Measurements from ENCODE around the gene H2AZ2. TPM values are rescaled to one million over a fixed set of nuclear protein-coding genes. Genes with fewer than 3 reads are reported as not detected.
"Not testable (repeated sequence)": the region's sequence is repeated elsewhere in the genome, so short reads cannot be mapped to it uniquely, and the experiment has no call there.

Gene H2AZ2
- total and polyA plus RNA-seq, 3 experiments from 2014 or later, result 243 to 273 (median 244) TPM

GRCh38 chr7:44849259-44849884 is 1.5 kb upstream of the H2AZ2 start:
- Histone ChIP-seq H3K36me3 (ENCODE audit: insufficient read depth, low read length) (no peaks in the 10 kb centered on the region), H3K27me3 (ENCODE audit: insufficient read depth, low read length, poor library complexity, severe bottlenecking) (no peaks in the 10 kb centered on the region), H3K27ac (ENCODE audit: low read depth, low read length) (peak overlapping the region; percentile 97), H3K4me3 (ENCODE audit: low read length) (no peak overlapping the region), H3K9me3 (ENCODE audit: low read length) (no peaks in the 10 kb centered on the region), H3K4me1 (ENCODE audit: insufficient read depth, low read length) (peaks cover 26% of the 10 kb centered on the region)
- H3K27me3 Mint-ChIP-seq, result peaks cover 0 to 11% of the 10 kb centered on the region in 2 donors
- ChIA-PET POLR2A (interaction anchor here (0.7 to 4.7 kb wide), 7 partner anchors 7 to 359 kb away, joined by 3 to 40 read pairs (median 7); partner anchors contain the start of genes NUDCD3, PURB, TBRG4 and TMED4), CTCF (interaction anchor here (0.8 to 5.1 kb wide), 7 partner anchors 8 to 287 kb away, joined by 3 to 28 read pairs (median 3); partner anchors contain the start of gene TMED4)
- peak overlapping the region; percentile 89 to 97 (median 94) for H3K4me3 Mint-ChIP-seq
- no peak for DNase-seq
- peaks cover 0 to 2% (median 0%) of the 10 kb centered on the region in 5 donors for H3K9me3 Mint-ChIP-seq
- H3K36me3 Mint-ChIP-seq, result peaks cover 0 to 16% (median 0%) of the 10 kb centered on the region in 3 donors
- H3K4me1 Mint-ChIP-seq, result peaks cover 25 to 29% (median 27%) of the 10 kb centered on the region in 3 donors
- peak overlapping the region in 7 of 8 donors; percentile 55 to 99 (median 97) for H3K27ac Mint-ChIP-seq

- POLR2A ChIA-PET, result interaction anchor here (0.6 to 4.7 kb wide), 17 partner anchors 34 to 647 kb away, joined by 3 to 40 read pairs (median 5); partner anchors contain the start of genes CCM2, DDX56, NUDCD3 and OGDH
- Mint-ChIP-seq H3K9me3 (peaks cover 0 to 2% (median 0%) of the 10 kb centered on the region in 5 donors), H3K36me3 (peaks cover 0 to 29% (median 2%) of the 10 kb centered on the region in 3 donors), H3K4me1 (peaks cover 35 to 38% (median 37%) of the 10 kb centered on the region in 3 donors), H3K27me3 (peaks cover 0 to 11% of the 10 kb centered on the region in 2 donors), H3K4me3 (peak overlapping the region; percentile 89 to 97 (median 96)), H3K27ac (peak overlapping the region; percentile 97 to 100 (median 99))
- peak; percentile 74 to 93 (median 91) for DNase-seq
- Histone ChIP-seq H3K9me3 (ENCODE audit: low read length) (no peaks in the 10 kb centered on the region), H3K27ac (ENCODE audit: low read depth, low read length) (peak overlapping the region; percentile 97), H3K4me1 (ENCODE audit: insufficient read depth, low read length) (peaks cover 31% of the 10 kb centered on the region), H3K36me3 (ENCODE audit: insufficient read depth, low read length) (peaks cover 2% of the 10 kb centered on the region), H3K4me3 (ENCODE audit: low read length) (peak overlapping the region; percentile 86), H3K27me3 (ENCODE audit: insufficient read depth, low read length, poor library complexity, severe bottlenecking) (no peaks in the 10 kb centered on the region)
- CTCF ChIA-PET, result interaction anchor here (0.6 to 5.1 kb wide), 24 partner anchors 9 to 283 kb away, joined by 3 to 28 read pairs (median 5); partner anchors contain the start of genes OGDH and TMED4
Measured at GRCh38 chr7:44847509-44847919, 373 bp downstream of the H2AZ2 start.

GRCh38 chr7:44846816-44847508 is 925 bp downstream of the H2AZ2 start:
- no peak for DNase-seq
- Histone ChIP-seq H3K4me3 (ENCODE audit: low read length) (peak overlapping the region; percentile 86), H3K27me3 (ENCODE audit: insufficient read depth, low read length, poor library complexity, severe bottlenecking) (no peaks in the 10 kb centered on the region), H3K36me3 (ENCODE audit: insufficient read depth, low read length) (peaks cover 6% of the 10 kb centered on the region), H3K9me3 (ENCODE audit: low read length) (no peaks in the 10 kb centered on the region), H3K4me1 (ENCODE audit: insufficient read depth, low read length) (peaks cover 31% of the 10 kb centered on the region), H3K27ac (ENCODE audit: low read depth, low read length) (peak overlapping the region; percentile 97)
- H3K9me3 Mint-ChIP-seq, result peaks cover 0 to 2% (median 0%) of the 10 kb centered on the region in 5 donors
- H3K27ac Mint-ChIP-seq, result peak overlapping the region; percentile 97 to 100 (median 99)
- ChIA-PET POLR2A (interaction anchor here (0.6 to 4.7 kb wide), 14 partner anchors 20 to 275 kb away, joined by 3 to 40 read pairs (median 6); partner anchors contain the start of genes DDX56, OGDH, PPIA and PURB), CTCF (interaction anchor here (0.6 to 5.1 kb wide), 28 partner anchors 9 to 289 kb away, joined by 3 to 28 read pairs (median 5); partner anchors contain the start of genes OGDH and TMED4)
- H3K4me3 Mint-ChIP-seq, result peak overlapping the region; percentile 89 to 97 (median 96)
- H3K27me3 Mint-ChIP-seq, result peaks cover 0 to 11% of the 10 kb centered on the region in 2 donors
- H3K36me3 Mint-ChIP-seq, result peaks cover 0 to 34% (median 5%) of the 10 kb centered on the region in 3 donors
- H3K4me1 Mint-ChIP-seq, result peaks cover 40 to 43% (median 42%) of the 10 kb centered on the region in 3 donors

GRCh38 chr7:44846390-44846789 is 1.5 kb downstream of the H2AZ2 start:
- peaks cover 31% of the 10 kb centered on the region for H3K4me1 ChIP-seq (ENCODE audit: insufficient read depth, low read length)
- H3K36me3 ChIP-seq (ENCODE audit: insufficient read depth, low read length); H3K9me3 ChIP-seq (ENCODE audit: low read length); H3K9me3 Mint-ChIP-seq; H3K27me3 ChIP-seq (ENCODE audit: insufficient read depth, low read length, poor library complexity, severe bottlenecking): not testable (repeated sequence)
- Mint-ChIP-seq H3K36me3 (peaks cover 0 to 39% (median 9%) of the 10 kb centered on the region in 3 donors), H3K27me3 (peaks cover 0 to 11% of the 10 kb centered on the region in 2 donors), H3K27ac (peak overlapping the region; percentile 97 to 100 (median 99)), H3K4me1 (peaks cover 45 to 48% (median 46%) of the 10 kb centered on the region in 3 donors), H3K4me3 (peak overlapping the region; percentile 89 to 97 (median 96))
- CTCF ChIA-PET, result interaction anchor here (0.8 to 5.1 kb wide), 16 partner anchors 11 to 290 kb away, joined by 3 to 28 read pairs (median 5); partner anchors contain the start of gene TMED4
- H3K4me3 ChIP-seq (ENCODE audit: low read length), result peak overlapping the region; percentile 86
- POLR2A ChIA-PET, result interaction anchor here (0.7 to 4.7 kb wide), 9 partner anchors 11 to 274 kb away, joined by 4 to 40 read pairs (median 9); partner anchors contain the start of genes DDX56, OGDH, PPIA and PURB
- peak in 4 of 5 donors; percentile 3 to 59 (median 46) for DNase-seq
- peak overlapping the region; percentile 97 for H3K27ac ChIP-seq (ENCODE audit: low read depth, low read length)

- Mint-ChIP-seq H3K4me1 (peaks cover 48 to 55% (median 52%) of the 10 kb centered on the region in 3 donors), H3K27ac (peak overlapping the region in 5 of 8 donors; percentile 64 to 100 (median 98)), H3K36me3 (peaks cover 0 to 49% (median 11%) of the 10 kb centered on the region in 3 donors), H3K9me3 (peaks cover 0 to 2% (median 0%) of the 10 kb centered on the region in 5 donors), H3K4me3 (peak overlapping the region; percentile 33 to 97 (median 95)), H3K27me3 (peaks cover 0 to 11% of the 10 kb centered on the region in 2 donors)
- peak overlapping the region; percentile 97 for H3K27ac ChIP-seq (ENCODE audit: low read depth, low read length)
- H3K36me3 ChIP-seq (ENCODE audit: insufficient read depth, low read length), result peaks cover 16% of the 10 kb centered on the region
- DNase-seq, result no peak
- POLR2A ChIA-PET, result interaction anchor here (1.4 to 4.7 kb wide), 5 partner anchors 19 to 263 kb away, joined by 4 to 40 read pairs (median 32); partner anchors contain the start of genes OGDH, PPIA, PURB and TMED4
- no peaks in the 10 kb centered on the region for H3K27me3 ChIP-seq (ENCODE audit: insufficient read depth, low read length, poor library complexity, severe bottlenecking)
- H3K4me3 ChIP-seq (ENCODE audit: low read length), result no peak overlapping the region
- CTCF ChIA-PET, result interaction anchor here (1.0 to 5.1 kb wide), 3 partner anchors 12 to 271 kb away, joined by 3 to 28 read pairs (median 4); no protein-coding TSS in a partner anchor
- H3K9me3 ChIP-seq (ENCODE audit: low read length), result no peaks in the 10 kb centered on the region
- H3K4me1 ChIP-seq (ENCODE audit: insufficient read depth, low read length), result peaks cover 31% of the 10 kb centered on the region
Measured at GRCh38 chr7:44845451-44845850, 2.4 kb downstream of the H2AZ2 start.

GRCh38 chr7:44843440-44843839 is 4.4 kb downstream of the H2AZ2 start:
- not testable (repeated sequence) for H3K27me3 ChIP-seq (ENCODE audit: insufficient read depth, low read length, poor library complexity, severe bottlenecking); H3K9me3 Mint-ChIP-seq; H3K4me3 ChIP-seq (ENCODE audit: low read length); H3K4me3 Mint-ChIP-seq; H3K27ac Mint-ChIP-seq; H3K27ac ChIP-seq (ENCODE audit: low read depth, low read length); H3K9me3 ChIP-seq (ENCODE audit: low read length); DNase-seq
- CTCF ChIA-PET, result interaction anchor here (0.6 to 1.7 kb wide), 2 partner anchors 45 to 237 kb away, joined by 3 read pairs; no protein-coding TSS in a partner anchor
- Histone ChIP-seq H3K4me1 (ENCODE audit: insufficient read depth, low read length) (peaks cover 24% of the 10 kb centered on the region), H3K36me3 (ENCODE audit: insufficient read depth, low read length) (peaks cover 24% of the 10 kb centered on the region)
- Mint-ChIP-seq H3K27me3 (peaks cover 0 to 11% of the 10 kb centered on the region in 2 donors), H3K36me3 (peaks cover 6 to 61% (median 18%) of the 10 kb centered on the region in 3 donors), H3K4me1 (peaks cover 52 to 62% (median 59%) of the 10 kb centered on the region in 3 donors)
- POLR2A ChIA-PET, result interaction anchor here (0.6 kb wide), 1 partner anchor 42 kb away, joined by 4 read pairs; no protein-coding TSS in a partner anchor

GRCh38 chr7:44842675-44843074 is 5.2 kb downstream of the H2AZ2 start:
- DNase-seq; H3K4me3 ChIP-seq (ENCODE audit: low read length); H3K27me3 Mint-ChIP-seq; CTCF ChIA-PET; H3K9me3 ChIP-seq (ENCODE audit: low read length); H3K9me3 Mint-ChIP-seq; H3K27me3 ChIP-seq (ENCODE audit: insufficient read depth, low read length, poor library complexity, severe bottlenecking); POLR2A ChIA-PET; H3K27ac ChIP-seq (ENCODE audit: low read depth, low read length); H3K27ac Mint-ChIP-seq: not testable (repeated sequence)
- Mint-ChIP-seq H3K4me3 (peak overlapping the region in 1 of 7 donors; percentile 36), H3K4me1 (peaks cover 48 to 62% (median 60%) of the 10 kb centered on the region in 3 donors), H3K36me3 (peaks cover 6 to 60% (median 20%) of the 10 kb centered on the region in 3 donors)
- H3K4me1 ChIP-seq (ENCODE audit: insufficient read depth, low read length), result peaks cover 24% of the 10 kb centered on the region
- H3K36me3 ChIP-seq (ENCODE audit: insufficient read depth, low read length), result peaks cover 25% of the 10 kb centered on the region

All from CD8-positive, alpha-beta memory T cell (primary cell).